ENCODE results near the gene SUCO.
A peak's percentile ranks its signal among the peaks of the same experiment; 100 is the strongest.
"Not testable (repeated sequence)": the region's sequence is repeated elsewhere in the genome, so short reads cannot be mapped to it uniquely, and the experiment has no call there.

SUCO gene

DNA sequence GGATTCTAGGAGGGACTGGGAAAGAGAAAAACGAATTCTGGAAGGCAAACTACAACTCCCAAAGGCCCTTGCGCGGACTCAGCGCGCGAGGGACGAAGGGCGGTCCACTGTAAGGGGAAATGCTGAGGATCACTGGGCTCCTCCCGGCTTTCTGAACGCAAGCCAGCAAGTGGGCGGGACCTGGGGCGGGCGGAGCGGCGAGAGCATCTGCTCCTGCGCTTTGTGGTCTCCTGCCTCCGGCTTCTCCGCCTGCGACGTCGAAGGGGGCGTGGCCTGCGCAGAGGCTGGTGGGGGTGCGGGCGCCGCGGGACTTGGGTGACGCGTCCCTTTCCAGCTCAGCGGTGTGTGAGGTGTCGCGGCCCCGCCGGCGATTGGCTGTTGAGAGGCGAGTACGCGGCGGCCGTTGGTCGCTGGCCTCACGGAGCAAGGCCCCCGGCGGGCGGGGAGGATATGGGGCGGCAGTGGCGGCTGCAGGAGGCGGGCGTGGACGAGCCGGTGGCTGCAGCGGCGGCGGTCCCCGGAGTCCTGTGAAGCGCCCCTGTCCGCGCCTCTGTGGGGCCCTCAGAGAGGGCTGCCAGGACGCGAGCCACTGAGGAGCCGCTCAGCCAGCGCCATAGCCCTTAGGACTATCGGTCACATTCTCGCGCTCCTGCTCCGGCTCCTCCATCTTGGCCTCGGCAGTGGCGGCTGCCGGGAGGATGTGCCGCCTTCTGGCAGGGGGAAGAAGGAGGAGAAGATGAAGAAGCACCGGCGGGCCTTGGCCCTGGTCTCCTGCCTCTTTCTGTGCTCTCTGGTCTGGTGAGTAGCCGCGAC lies at the start of gene SUCO:
TSS of gene SUCO (plus strand) at position 451 of the 813 bp plus-strand sequence. CDS start at position 737, 286 bp downstream.
- peak within 1 kb of the TSS; percentile 87 for H3K4me3 ChIP-seq (ENCODE audit: low read depth, low read length)

GRCh38 chr1:172483448-172483847 lies 49.5 kb upstream of the SUCO start:
- H3K4me3 ChIP-seq (ENCODE audit: low read depth, low read length) = no peak overlapping the region

DNA sequence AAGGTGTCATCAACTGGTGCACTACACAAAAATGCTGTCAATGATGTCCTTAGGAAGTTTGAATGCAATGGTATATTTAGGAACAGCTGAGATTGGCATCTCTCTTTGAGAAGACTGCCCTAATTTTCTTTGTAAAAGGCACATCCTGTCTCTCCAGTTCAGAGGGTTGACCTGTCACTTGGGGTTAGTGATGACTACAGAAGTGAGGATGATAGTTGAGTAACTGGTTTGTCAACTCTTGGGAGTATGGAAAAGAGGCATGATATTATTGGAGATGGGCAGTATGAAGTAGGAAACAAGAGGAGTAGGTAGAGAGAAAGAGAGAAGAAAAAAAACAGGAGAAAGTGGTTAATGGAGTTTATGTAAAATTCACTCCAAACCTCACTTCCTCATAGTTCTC lies 48.7 kb upstream of the SUCO start:
- H3K4me3 ChIP-seq (ENCODE audit: low read depth, low read length) = no peak overlapping the region

GRCh38 chr1:172485626-172486025 lies 47.3 kb upstream of the SUCO start:
- H3K4me3 ChIP-seq (ENCODE audit: low read depth, low read length) = no peak overlapping the region

DNA sequence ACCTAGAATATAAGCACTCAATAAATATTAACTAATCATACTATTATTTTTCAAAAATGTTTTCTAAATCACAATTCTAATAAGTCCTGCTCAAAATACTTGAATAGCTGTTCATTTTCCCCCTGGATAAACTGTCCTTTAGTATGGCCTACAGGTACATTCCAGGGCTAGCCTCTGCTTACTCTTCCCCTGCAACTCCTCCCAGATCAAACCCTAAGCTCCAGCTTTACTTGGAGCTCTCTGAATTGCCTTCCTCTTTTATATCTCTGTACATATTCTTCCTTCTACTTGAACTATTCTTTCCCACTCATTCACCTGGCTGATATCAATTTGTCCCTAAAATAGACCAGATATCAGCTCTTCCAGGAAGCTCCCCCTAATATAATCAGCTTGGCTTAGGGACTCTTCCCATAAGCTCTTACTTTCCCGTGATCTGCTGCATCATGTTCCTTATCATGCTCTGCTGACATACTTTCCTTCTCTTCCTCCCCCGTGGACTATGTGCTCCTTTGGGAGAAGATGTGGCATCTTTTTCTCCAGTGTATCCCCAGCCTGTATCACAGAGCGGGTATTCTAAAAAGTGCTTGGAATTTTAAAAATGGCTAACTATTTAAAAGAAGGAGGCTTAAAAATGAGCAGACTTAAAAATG lies 46.0 kb upstream of the SUCO start:
- H3K4me3 ChIP-seq (ENCODE audit: low read depth, low read length) = no peak overlapping the region

GRCh38 chr1:172487550-172487949 lies 45.4 kb upstream of the SUCO start:
- H3K4me3 ChIP-seq (ENCODE audit: low read depth, low read length) = no peak overlapping the region

GRCh38 chr1:172488393-172488792 lies 44.6 kb upstream of the SUCO start:
- H3K4me3 ChIP-seq (ENCODE audit: low read depth, low read length) = no peak overlapping the region

DNA sequence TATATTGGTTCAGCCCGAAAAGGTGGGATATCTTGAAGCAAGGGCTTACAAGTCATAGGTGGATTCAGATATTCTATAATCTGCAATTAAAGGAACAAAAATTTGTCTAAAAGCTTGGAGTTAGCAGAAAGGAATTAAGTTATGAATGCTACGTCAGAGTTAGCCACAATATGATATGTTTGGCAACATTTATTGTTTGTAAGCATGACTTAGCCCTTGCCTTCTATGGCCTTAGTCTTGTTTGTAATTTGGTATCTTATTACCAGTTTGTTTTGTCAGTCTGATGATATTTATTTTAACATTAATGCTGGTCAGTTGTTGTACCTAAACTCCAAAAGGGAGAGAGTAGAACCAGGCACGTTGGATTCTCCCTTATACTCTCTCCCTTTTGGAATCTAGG lies 43.1 kb upstream of the SUCO start:
- no peak overlapping the region for H3K4me3 ChIP-seq (ENCODE audit: low read depth, low read length)

DNA sequence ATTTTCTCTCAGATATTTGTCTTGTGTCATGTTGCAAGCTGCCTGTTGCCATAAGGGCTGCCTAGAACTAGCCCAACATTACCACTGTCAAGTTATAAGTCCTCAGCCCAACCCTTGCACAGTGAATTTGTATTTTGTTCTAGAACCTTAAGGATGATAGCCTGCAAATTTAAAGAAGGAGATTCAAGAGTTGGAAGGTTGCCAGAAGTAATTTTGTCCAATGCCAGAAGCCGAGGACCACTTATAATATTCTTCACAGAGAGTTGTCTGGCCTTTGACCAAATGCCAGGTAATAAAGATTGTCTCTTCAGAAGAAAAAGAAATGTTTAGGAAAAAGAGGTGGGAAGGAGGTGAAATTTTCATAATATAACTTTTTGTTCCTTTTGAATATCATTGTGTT lies 40.5 kb upstream of the SUCO start:
- no peak overlapping the region for H3K4me3 ChIP-seq (ENCODE audit: low read depth, low read length)

- no peak overlapping the region for H3K4me3 ChIP-seq (ENCODE audit: low read depth, low read length)
Measured at GRCh38 chr1:172494166-172494565, 38.8 kb upstream of the SUCO start.

DNA sequence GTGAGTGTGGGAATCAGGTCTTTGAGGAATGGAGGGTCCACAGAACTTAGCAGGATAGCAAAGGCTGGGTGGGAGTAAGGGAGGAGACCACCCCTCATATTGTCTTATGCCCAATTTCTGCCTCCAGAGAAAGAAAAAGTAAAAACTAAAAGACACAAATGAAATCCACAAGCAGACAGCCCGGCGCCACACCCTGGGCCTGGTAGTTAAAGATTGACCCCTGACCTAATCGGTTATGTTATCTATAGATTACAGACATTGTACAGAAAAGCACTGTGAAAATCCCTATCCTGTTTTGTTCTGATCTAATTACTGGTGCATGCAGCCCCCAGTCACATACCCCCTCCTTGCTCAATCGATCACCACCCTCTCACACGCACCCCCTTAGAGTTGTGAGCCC lies 36.8 kb upstream of the SUCO start:
- not testable (repeated sequence) for H3K4me3 ChIP-seq (ENCODE audit: low read depth, low read length)

DNA sequence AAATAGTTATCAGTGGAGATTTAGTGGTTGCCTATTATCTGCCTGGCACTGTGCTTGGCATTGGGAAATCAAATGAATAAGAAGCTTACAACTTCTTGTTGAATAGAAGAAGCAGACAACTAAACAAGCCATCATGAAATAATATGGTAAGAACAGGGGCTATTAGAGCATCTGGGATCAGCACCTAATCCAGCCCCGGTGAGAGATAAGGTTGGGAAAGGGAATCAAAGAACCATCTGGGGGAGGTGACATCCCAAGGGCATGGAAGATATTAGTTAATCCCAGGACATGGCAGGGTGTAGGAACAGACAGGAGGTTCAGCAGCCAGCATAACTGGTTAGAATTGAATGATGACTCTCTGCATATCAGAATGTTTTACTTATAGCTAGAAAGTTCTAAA lies 36.3 kb upstream of the SUCO start:
- H3K4me3 ChIP-seq (ENCODE audit: low read depth, low read length) = no peak overlapping the region

DNA sequence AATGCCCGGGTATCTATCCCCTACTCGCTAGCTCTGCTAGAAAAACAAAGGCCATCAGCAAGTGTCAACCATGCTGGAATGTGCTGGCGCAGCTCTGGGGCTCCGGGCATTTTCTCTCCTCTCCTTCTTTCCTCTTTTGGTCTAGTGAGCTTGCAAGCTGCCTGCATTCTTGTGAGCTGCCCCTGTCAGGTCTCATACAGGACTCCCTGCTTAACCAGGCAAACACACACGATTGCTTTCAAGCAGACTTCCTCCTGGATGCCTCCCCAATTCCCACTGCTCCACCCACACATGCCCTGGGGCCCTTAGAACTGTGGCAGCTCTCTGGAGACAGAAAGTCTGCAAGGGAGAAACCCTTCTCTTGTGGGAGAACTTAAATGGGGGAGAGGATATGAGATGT lies 35.7 kb upstream of the SUCO start:
- no peak overlapping the region for H3K4me3 ChIP-seq (ENCODE audit: low read depth, low read length)

GRCh38 chr1:172498857-172499256 lies 34.1 kb upstream of the SUCO start:
- H3K4me3 ChIP-seq (ENCODE audit: low read depth, low read length) = no peak overlapping the region

DNA sequence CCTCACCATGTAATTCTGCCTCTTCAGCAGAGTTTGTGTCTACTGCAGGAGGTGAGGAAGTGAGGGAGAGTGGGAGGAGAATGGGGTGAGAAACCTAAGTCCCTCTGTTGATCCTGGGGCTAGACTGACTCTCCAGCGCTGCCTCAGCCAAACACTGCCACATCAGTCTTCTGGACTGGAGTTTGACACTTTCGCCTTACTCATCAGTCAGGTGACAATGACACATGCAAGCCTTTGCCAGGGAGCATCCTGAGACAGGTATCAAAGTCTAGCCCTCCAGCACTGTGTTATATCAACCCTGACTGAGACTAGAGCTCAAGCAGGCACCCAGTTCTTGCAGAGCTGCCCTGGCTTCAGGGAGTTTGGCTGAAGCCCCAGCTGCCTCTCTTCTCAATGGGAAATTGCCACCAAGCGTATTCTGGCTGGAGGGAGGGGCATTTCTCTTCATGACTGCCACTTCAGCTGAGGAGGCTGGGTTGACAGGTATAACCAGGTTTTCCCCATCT lies 33.3 kb upstream of the SUCO start:
- H3K4me3 ChIP-seq (ENCODE audit: low read depth, low read length) = no peak overlapping the region

DNA sequence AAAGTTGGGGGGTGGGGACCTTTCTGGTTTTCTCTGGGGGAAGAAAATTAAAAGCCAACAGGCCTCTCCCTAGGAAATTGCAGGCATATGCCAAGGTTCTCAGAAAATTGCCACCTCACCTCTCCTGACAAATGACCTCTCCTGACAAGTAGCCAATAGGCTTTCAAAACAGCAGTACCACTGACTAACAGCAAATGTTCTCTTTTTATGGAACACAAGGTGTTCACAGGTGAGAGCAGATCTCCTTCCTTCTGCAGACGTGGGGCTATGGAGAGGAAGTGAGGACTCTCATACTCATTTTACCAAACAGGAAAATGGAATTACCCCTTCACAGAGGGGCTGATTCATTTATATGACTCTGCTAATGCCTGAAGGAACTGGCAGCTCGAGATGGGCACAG lies 32.7 kb upstream of the SUCO start:
- no peak overlapping the region for H3K4me3 ChIP-seq (ENCODE audit: low read depth, low read length)

DNA sequence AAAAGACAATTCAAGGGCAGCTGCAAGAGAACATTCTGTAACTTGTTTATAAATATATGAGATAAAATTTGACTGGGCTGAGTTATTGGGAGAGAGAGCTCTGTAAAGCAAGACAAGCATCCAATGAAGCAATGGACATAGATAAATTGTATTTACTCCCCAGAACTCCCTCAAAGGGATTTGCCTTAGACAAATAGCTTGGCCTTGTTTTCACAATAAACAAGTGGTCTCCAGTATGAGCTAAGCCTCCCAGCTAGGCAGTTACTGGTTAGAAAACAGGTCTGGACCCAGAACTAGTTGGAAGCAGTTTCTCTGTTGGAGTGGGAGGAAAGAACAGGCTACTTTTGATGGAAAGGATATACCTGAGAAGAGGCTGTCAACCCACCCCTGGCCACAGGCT lies 25.2 kb upstream of the SUCO start:
- no peak overlapping the region for H3K4me3 ChIP-seq (ENCODE audit: low read depth, low read length)

DNA sequence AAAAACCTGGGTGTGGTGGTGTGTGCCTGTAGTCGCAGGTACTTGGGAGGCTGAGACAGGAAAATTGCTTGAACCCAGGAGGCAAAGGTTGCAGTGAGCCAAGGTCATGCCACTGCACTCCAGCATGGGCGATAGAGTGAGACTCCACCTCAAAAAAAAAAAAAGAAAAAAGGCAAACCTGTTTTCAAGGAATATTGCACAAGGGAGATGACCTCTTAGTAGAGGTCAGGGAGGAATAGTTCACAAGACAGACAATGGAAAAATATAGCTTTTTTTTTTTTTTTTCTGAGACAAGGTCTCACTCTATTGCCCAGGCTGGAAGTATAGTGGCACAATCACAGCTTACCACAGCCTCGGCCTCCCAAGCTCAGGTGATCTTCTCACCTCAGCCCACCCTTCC lies 22.5 kb upstream of the SUCO start:
- no peak overlapping the region for H3K4me3 ChIP-seq (ENCODE audit: low read depth, low read length)

- no peak overlapping the region for H3K4me3 ChIP-seq (ENCODE audit: low read depth, low read length)
Measured at GRCh38 chr1:172512591-172512990, 20.4 kb upstream of the SUCO start.

GRCh38 chr1:172513479-172513878 lies 19.5 kb upstream of the SUCO start:
- H3K4me3 ChIP-seq (ENCODE audit: low read depth, low read length) = no peak overlapping the region

GRCh38 chr1:172514108-172514507 lies 18.8 kb upstream of the SUCO start:
- no peak overlapping the region for H3K4me3 ChIP-seq (ENCODE audit: low read depth, low read length)

- H3K4me3 ChIP-seq (ENCODE audit: low read depth, low read length) = no peak overlapping the region
Measured at GRCh38 chr1:172515436-172515835, 17.5 kb upstream of the SUCO start.
